Type B pancreatic cell (in vitro differentiated cells): ENCODE results near the gene INPP5A. TPM values are rescaled to one million over a fixed set of nuclear protein-coding genes. Genes with fewer than 3 reads are reported as not detected.

Experiments
- DNase-seq: peaks from one replicate; pipeline ENCODE4 v3.0.0; 2021; ENCODE audit warnings: mixed read lengths; ENCODE audit not compliant: unreplicated experiment; ENCODE audit errors: extremely low spot score
- H3K27ac Mint-ChIP-seq: 2 replicates; pipeline ENCODE4 v1.8.0; 2021; ENCODE audit warnings: mild to moderate bottlenecking, mixed read lengths
- H3K27me3 Mint-ChIP-seq: 2 replicates; pipeline ENCODE4 v1.8.0; 2021; ENCODE audit warnings: mixed read lengths
- H3K36me3 Mint-ChIP-seq: 2 replicates; pipeline ENCODE4 v1.8.0; 2021; ENCODE audit warnings: mixed read lengths
- H3K4me1 Mint-ChIP-seq: one replicate; pipeline ENCODE4 v1.8.0; 2021; ENCODE audit warnings: mixed read lengths; ENCODE audit not compliant: unreplicated experiment
- H3K4me3 Mint-ChIP-seq: 2 replicates; pipeline ENCODE4 v1.8.0; 2021; ENCODE audit warnings: mild to moderate bottlenecking, mixed read lengths
- H3K9me3 Mint-ChIP-seq: 2 replicates; pipeline ENCODE4 v1.8.0; 2021; ENCODE audit warnings: mixed read lengths
- CTCF ChIP-seq: fragments of 200-600 bp; sonication (generic); conservative IDR thresholded peaks from 2 replicates; pipeline ENCODE4 v1.5.0; 2021; ENCODE audit warnings: antibody characterized with exemption, mild to moderate bottlenecking
- total RNA-seq: library from RNA; stranded (reverse); gene quantifications from 2 replicates; pipeline ENCODE4 v1.2.1, GENCODE V29; 2021; ENCODE audit warnings: low replicate concordance

Gene INPP5A
- total RNA-seq, 1 donor from 2014 or later, result 26.6 TPM

GRCh38 chr10:132601567-132601966 lies 64.0 kb downstream of the INPP5A start:
- Mint-ChIP-seq H3K36me3 (peaks cover 10% of the 10 kb centered on the region), H3K9me3 (peaks cover 7% of the 10 kb centered on the region), H3K4me1 (peaks cover 18% of the 10 kb centered on the region), H3K27me3 (no peaks in the 10 kb centered on the region), H3K4me3 (no peak overlapping the region), H3K27ac (no peak overlapping the region)
- no peak for TF ChIP-seq CTCF
- no peak for DNase-seq

DNA sequence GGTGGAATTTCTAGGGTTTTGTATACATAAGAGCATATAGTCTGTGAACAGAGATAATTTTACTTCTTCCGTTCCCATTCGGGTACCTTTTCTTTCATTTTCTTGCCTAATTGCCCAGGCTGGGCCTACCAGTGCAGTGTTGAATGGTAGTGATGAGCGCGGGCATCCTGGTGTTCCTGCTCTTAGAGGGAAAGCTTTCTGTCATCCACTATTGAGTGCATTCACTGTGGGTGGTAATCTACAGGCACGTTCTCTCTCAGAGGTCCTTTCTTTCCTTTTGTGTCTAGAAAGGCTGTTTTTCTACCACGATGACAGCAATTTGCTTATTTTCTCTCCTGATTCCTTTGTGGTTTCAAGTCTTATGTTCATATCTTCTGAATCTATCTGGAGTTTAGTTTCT lies 65.0 kb downstream of the INPP5A start:
- no peak overlapping the region for H3K27ac Mint-ChIP-seq
- H3K27me3 Mint-ChIP-seq, result no peaks in the 10 kb centered on the region
- TF ChIP-seq CTCF, result no peak
- peaks cover 7% of the 10 kb centered on the region for H3K9me3 Mint-ChIP-seq
- H3K36me3 Mint-ChIP-seq, result peaks cover 10% of the 10 kb centered on the region
- no peak overlapping the region for H3K4me3 Mint-ChIP-seq
- H3K4me1 Mint-ChIP-seq, result peaks cover 17% of the 10 kb centered on the region
- DNase-seq, result no peak

DNA sequence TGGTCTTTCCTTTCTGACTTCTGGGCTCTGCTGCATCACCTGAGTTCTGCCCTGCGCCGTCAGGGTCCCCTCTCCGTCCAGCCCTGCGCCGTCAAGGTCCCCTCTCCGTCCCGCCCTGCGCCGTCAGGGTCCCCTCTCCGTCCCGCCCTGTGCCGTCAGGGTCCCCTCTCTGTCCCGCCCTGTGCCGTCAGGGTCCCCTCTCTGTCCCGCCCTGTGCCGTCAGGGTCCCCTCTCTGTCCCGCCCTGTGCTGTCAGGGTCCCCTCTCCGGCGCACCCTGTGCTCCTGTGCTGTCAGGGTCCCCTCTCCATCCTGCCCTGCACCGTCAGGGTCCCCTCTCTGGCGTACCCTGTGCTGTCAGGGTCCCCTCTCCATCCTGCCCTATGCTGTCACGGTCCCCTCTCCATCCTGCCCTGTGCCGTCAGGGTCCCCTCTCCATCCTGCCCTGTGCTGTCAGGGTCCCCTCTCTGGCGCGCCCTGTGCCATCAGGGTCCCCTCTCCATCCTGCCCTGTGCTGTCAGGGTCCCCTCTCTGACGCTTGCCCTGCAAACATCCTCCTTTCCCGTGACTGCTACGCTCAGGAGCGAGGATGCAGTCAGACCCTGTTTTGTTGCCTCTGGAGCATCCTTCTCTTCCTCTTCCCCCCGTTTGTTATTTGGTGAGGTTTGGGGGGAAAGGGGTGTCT lies 66.4 kb downstream of the INPP5A start:
- no peaks in the 10 kb centered on the region for H3K27me3 Mint-ChIP-seq
- DNase-seq, result no peak
- H3K36me3 Mint-ChIP-seq, result peaks cover 10% of the 10 kb centered on the region
- no peak overlapping the region for H3K27ac Mint-ChIP-seq
- H3K4me1 Mint-ChIP-seq, result peaks cover 17% of the 10 kb centered on the region
- peaks cover 7% of the 10 kb centered on the region for H3K9me3 Mint-ChIP-seq
- H3K4me3 Mint-ChIP-seq, result no peak overlapping the region
- TF ChIP-seq CTCF, result no peak

DNA sequence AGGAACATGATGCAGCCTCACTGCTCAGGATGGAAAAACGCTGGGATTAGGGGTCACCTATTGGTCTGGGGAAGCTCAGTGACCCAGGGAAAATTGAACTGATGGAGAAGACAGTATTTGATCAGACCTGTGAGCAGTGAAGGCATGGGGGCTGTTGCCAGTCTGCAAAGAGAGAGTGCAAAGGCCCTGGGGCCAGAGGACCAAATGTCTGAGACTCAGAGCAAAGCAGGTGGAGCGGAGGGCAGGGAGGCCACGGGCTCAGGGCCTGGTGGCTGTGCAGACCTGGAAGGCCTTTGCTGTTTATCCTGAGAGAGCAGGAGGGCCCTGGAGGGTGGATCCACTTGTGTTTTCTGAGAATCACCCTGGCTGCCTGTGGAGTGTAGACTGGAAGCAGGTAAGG lies 67.1 kb downstream of the INPP5A start:
- Mint-ChIP-seq H3K36me3 (peaks cover 10% of the 10 kb centered on the region), H3K27me3 (no peaks in the 10 kb centered on the region), H3K4me1 (peaks cover 17% of the 10 kb centered on the region)

DNA sequence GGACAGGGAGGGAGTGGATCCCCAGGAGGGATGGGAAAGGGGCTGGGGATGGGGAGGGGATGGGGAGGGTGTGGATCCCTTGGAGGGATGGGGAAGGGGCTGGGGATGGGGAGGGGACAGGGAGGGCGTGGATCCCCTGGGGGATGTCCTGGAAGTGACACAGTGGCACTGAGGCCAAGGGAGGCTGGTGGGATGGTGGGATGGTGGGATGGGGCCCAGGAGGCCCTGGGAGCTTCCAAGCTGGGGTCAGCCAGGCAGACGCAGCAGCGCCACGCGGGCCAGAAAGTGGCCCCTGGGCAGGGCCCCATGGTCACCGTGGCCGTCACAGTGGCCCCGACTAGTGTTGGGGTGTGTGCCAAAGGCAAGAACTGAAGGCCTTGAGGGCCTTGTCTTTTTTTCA lies 67.8 kb downstream of the INPP5A start:
- H3K27ac Mint-ChIP-seq, result no peak overlapping the region
- H3K36me3 Mint-ChIP-seq, result peaks cover 5% of the 10 kb centered on the region
- no peak for TF ChIP-seq CTCF
- no peaks in the 10 kb centered on the region for H3K27me3 Mint-ChIP-seq
- peaks cover 2% of the 10 kb centered on the region for H3K9me3 Mint-ChIP-seq
- DNase-seq, result no peak
- no peak overlapping the region for H3K4me3 Mint-ChIP-seq
- peaks cover 17% of the 10 kb centered on the region for H3K4me1 Mint-ChIP-seq

More for the DNA sequence above, 67.1 kb downstream of the INPP5A start:
- Mint-ChIP-seq H3K9me3 (peaks cover 7% of the 10 kb centered on the region), H3K27ac (no peak overlapping the region), H3K4me3 (no peak overlapping the region)
- no peak for DNase-seq
- TF ChIP-seq CTCF, result no peak
